ENCODE data around the gene VPS35. TPM values are rescaled to one million over a fixed set of nuclear protein-coding genes. Genes with fewer than 3 reads are reported as not detected.

Gene VPS35
- total RNA-seq, 4 donors from 2014 or later, result 48.1 to 96.2 (median 56.1) TPM

DNA sequence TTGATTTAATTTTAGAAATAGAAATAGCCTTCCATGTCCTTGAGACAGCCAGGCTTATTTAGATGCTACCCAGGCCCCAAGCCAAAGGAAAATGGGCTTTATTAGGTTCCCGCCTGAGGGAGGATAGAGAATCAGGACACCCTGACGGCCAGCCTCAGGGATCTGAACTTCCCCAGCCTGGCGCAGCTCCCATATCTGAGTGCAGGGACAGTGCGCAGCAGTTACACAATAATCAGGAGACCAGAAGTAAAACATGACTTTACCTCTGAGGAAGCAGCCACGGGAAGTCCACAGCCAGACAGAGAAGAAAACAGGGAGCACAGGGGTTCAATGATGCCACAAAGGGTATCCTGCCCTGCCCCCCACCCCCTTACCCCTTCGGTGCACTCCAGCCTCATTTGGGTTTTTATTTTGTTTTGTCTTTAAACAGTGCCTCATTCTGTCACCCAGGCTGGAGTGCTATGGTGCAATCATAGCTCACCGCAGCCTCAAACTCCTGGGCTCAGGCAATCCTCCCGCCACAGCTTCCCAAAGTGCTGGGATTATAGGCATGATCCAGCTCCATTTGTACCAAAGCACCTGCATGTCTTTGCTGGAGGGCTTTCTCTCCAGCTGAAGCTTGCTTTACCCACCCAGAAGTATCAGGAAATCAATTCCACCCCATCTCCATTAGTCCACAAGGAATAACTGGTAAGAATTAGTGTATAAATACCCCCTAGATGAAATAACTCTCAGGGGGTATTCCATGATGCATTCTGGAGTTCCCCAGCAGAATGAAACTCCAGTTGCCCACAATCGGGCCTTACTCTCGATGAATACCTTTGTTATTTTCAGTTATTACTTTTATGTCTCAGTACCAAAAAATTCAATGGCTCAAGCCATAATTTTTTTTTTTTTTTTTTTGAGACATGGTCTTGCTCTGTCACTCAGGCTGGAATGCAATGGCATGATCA, 22.4 kb upstream of the VPS35 start:
- Histone ChIP-seq H3K27me3 (no peaks in the 10 kb centered on the region), H3K36me3 (no peaks in the 10 kb centered on the region), H3K9me3 (no peaks in the 10 kb centered on the region), H3K27ac (no peak overlapping the region), H3K4me3 (no peak overlapping the region), H3K4me1 (no peaks in the 10 kb centered on the region)
- no peak for TF ChIP-seq POLR2A (IDR thresholded peaks at IDR 0.05)
- TF ChIP-seq CTCF (IDR thresholded peaks at IDR 0.05), result no peak
- DNase-seq, result no peak

DNA sequence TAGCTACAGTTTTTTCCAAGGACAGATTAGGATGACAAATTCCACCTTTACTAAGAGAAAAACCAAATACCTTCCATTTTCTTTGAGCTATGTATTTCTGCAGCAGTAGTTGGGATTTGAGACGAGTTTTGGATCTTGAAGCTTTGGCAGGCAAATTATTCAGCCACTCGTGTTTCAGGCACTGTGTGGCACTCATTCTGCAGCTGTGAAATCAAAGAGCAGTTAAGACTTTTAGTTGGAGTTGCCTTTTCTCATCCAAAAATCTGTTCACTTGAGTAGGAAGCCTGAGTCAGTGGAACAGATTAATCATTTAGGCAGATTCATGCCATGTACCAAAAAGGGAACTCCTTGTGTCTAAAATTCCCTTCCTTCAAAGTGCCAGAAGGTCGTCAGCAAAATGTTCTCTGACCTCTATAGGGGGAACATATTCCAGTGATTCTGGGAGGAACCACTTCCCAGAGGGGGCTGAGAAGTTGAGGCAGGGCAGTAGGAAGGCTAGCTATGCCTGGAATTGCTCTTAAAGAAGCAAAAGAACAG, 20.6 kb upstream of the VPS35 start:
- no peaks in the 10 kb centered on the region for H3K27me3 ChIP-seq
- no peaks in the 10 kb centered on the region for H3K36me3 ChIP-seq
- H3K4me3 ChIP-seq, result no peak overlapping the region
- no peak overlapping the region for H3K27ac ChIP-seq
- no peak for DNase-seq
- no peak for TF ChIP-seq POLR2A (IDR thresholded peaks at IDR 0.05)
- TF ChIP-seq CTCF (IDR thresholded peaks at IDR 0.05), result no peak
- H3K4me1 ChIP-seq, result no peaks in the 10 kb centered on the region
- H3K9me3 ChIP-seq, result no peaks in the 10 kb centered on the region

DNA sequence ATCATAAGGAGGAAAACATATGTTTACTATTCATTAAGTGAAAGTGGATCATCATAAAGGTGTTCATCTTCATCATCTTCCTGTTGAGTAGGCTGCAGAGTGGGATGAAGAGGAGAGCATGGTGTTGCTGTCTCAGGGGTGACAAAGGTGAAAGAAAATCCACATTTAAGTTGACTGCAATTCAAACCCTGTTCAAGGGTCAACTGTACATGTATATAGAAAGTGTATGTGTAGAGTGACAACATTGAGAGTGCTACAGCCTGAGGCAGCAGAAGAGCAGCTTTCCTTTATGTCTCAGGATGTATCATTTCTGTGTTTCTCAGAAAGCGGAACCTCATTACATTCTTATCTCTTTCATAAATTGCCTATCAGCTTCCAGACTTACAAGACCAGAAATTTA, 17.7 kb upstream of the VPS35 start:
- no peaks in the 10 kb centered on the region for H3K36me3 ChIP-seq
- H3K27ac ChIP-seq, result no peak overlapping the region
- no peaks in the 10 kb centered on the region for H3K4me1 ChIP-seq
- H3K27me3 ChIP-seq, result no peaks in the 10 kb centered on the region
- no peak for TF ChIP-seq POLR2A (IDR thresholded peaks at IDR 0.05)
- TF ChIP-seq CTCF (IDR thresholded peaks at IDR 0.05), result no peak
- H3K4me3 ChIP-seq, result no peak overlapping the region
- no peak for DNase-seq
- no peaks in the 10 kb centered on the region for H3K9me3 ChIP-seq

DNA sequence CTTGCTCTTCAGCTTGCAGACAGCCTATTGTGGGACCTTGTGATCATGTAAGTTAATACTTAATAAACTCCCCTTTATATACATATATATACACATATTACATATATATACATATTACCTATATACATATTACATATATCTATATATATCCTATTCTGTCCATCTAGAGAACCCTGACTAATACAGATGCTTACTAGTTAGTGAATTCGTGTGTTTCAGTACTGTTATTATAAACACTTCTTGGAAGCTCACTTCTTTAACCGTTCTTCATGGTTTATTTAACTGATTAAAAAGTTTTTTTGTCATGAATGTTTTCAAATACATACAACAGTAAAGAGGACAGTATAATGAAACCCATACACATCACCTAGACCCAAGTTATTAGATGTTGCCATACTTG, 13.1 kb upstream of the VPS35 start:
- TF ChIP-seq POLR2A (IDR thresholded peaks at IDR 0.05) (no peak), CTCF (IDR thresholded peaks at IDR 0.05) (no peak)

GRCh38 chr16:46701615-46702014, 12.6 kb upstream of the VPS35 start:
- H3K36me3 ChIP-seq, result no peaks in the 10 kb centered on the region
- H3K4me3 ChIP-seq, result no peak overlapping the region
- no peaks in the 10 kb centered on the region for H3K9me3 ChIP-seq
- H3K27me3 ChIP-seq, result no peaks in the 10 kb centered on the region
- H3K27ac ChIP-seq, result no peak overlapping the region
- no peaks in the 10 kb centered on the region for H3K4me1 ChIP-seq
- no peak for DNase-seq
- no peak for TF ChIP-seq CTCF (IDR thresholded peaks at IDR 0.05)

More for the DNA sequence above, 13.1 kb upstream of the VPS35 start:
- no peak overlapping the region for H3K27ac ChIP-seq
- no peaks in the 10 kb centered on the region for H3K4me1 ChIP-seq
- DNase-seq, result no peak
- H3K4me3 ChIP-seq, result no peak overlapping the region
- H3K9me3 ChIP-seq, result no peaks in the 10 kb centered on the region
- no peaks in the 10 kb centered on the region for H3K27me3 ChIP-seq
- no peaks in the 10 kb centered on the region for H3K36me3 ChIP-seq
